Endothelial cell of umbilical vein (primary cell): ENCODE data around the gene BAG2. TPM values are rescaled to one million over a fixed set of nuclear protein-coding genes. Genes with fewer than 3 reads are reported as not detected.
A peak's percentile ranks its signal among the peaks of the same experiment; 100 is the strongest.

Source experiments
- BruUV-seq: library from RNA; stranded (reverse); fragments of 400-500 nt; replicated peaks from 2 replicates; lab custom pipeline; 2021; lab: Mats Ljungman, UMichigan
- CTCF ChIA-PET: fragments of 300-600, 350-600 bp; sonication (Branson Sonifier 250); formaldehyde crosslinking; loops from one replicate; lab custom pipeline; 2021; ENCODE audit warnings: antibody characterized with exemption, inconsistent platforms; lab: Charles Lee
- POLR2A ChIA-PET: fragments of 300-600, 350-600 bp; sonication (Branson Sonifier 250); formaldehyde crosslinking; loops from one replicate; lab custom pipeline; 2021; ENCODE audit warnings: antibody characterized with exemption, inconsistent platforms; lab: Charles Lee
- DNase-seq: peaks from one replicate; pipeline ENCODE4 v3.0.0-alpha.2; 2011; ENCODE audit warnings: low read depth, low spot score
- FAIRE-seq: peaks from 2 replicates; lab custom pipeline; 2011; peaks lifted over from hg19 to GRCh38; lab: Jason Lieb, UNC
- H2AFZ ChIP-seq: 2 replicates; pipeline ENCODE4 v1.6.0; 2012; ENCODE audit warnings: low read depth, low read length, control low read depth, inconsistent platforms
- H3K27ac ChIP-seq: 2 replicates; pipeline ENCODE4 v1.5.1; 2011; ENCODE audit warnings: low read depth, mild to moderate bottlenecking, control low read depth, low read length, moderate library complexity; ENCODE audit not compliant: insufficient read depth
- H3K27me3 ChIP-seq, 2 experiments: 2 replicates each; pipeline versions ENCODE4 v1.6.0 to v1.6.1; 2011; ENCODE audit warnings: low read length in 2 of 2, mixed read lengths in 1 of 2; ENCODE audit not compliant: control insufficient read depth in 2 of 2, insufficient read depth in 2 of 2
- H3K36me3 ChIP-seq, 2 experiments: 2 replicates in 1 of 2; 3 replicates in 1 of 2; pipeline ENCODE4 v1.5.1; 2011; ENCODE audit warnings: low read length in 2 of 2, mild to moderate bottlenecking in 1 of 2, moderate library complexity in 1 of 2; ENCODE audit not compliant: control insufficient read depth in 2 of 2, insufficient read depth in 2 of 2; ENCODE audit errors: extremely low read depth in 1 of 2
- H3K4me1 ChIP-seq: 3 replicates; pipeline ENCODE4 v1.5.1; 2011; ENCODE audit warnings: mild to moderate bottlenecking, low read length; ENCODE audit not compliant: control insufficient read depth, insufficient read depth; ENCODE audit errors: extremely low read depth
- H3K4me2 ChIP-seq: 2 replicates; pipeline ENCODE4 v1.6.1; 2011; ENCODE audit warnings: low read length, control low read depth, mixed read lengths; ENCODE audit not compliant: insufficient read depth
- H3K4me3 ChIP-seq, 3 experiments: fragments of 200-600 bp in 1 of 3; sonication (generic), shearing (Covaris generic) in 1 of 3; replicated peaks in 1 of 3; 2 replicates each; pipeline ENCODE4 v1.5.1; 2011 to 2016; ENCODE audit warnings: control low read depth in 3 of 3, low read length in 3 of 3, mild to moderate bottlenecking in 2 of 3, inconsistent platforms in 1 of 3, low read depth in 1 of 3, moderate library complexity in 1 of 3; ENCODE audit not compliant: insufficient read depth in 1 of 3
- H3K79me2 ChIP-seq: 2 replicates; pipeline ENCODE4 v1.6.0; 2012; ENCODE audit warnings: low read length, inconsistent platforms; ENCODE audit not compliant: control insufficient read depth, insufficient read depth
- H3K9ac ChIP-seq: replicated peaks from 2 replicates; pipeline ENCODE3; 2011; ENCODE audit warnings: low read length, control low read depth; ENCODE audit not compliant: insufficient read depth; ENCODE audit errors: extremely low read depth
- H3K9me1 ChIP-seq: replicated peaks from 3 replicates; pipeline ENCODE4 v1.6.0; 2011; ENCODE audit warnings: mild to moderate bottlenecking, low read length; ENCODE audit not compliant: control insufficient read depth, insufficient read depth; ENCODE audit errors: extremely low read depth
- H3K9me3 ChIP-seq: replicated peaks from 2 replicates; pipeline ENCODE4 v1.5.1; 2012; ENCODE audit warnings: low read length, inconsistent platforms; ENCODE audit not compliant: control insufficient read depth, insufficient read depth
- H4K20me1 ChIP-seq: replicated peaks from 2 replicates; pipeline ENCODE3; 2011; ENCODE audit warnings: mild to moderate bottlenecking, low read length; ENCODE audit not compliant: control insufficient read depth, insufficient read depth; ENCODE audit errors: extremely low read depth
- JUN ChIP-seq: IDR thresholded peaks from 2 replicates; pipeline ENCODE4 v1.6.1; 2011; ENCODE audit warnings: borderline replicate concordance, low read depth; ENCODE audit not compliant: insufficient read length, insufficient read depth
- MYC ChIP-seq: IDR thresholded peaks from one replicate; pipeline ENCODE4 v1.6.1; 2011; ENCODE audit warnings: mild to moderate bottlenecking, low read depth, low read length
- POLR2A ChIP-seq: IDR thresholded peaks from 2 replicates; pipeline ENCODE4 v1.6.1; 2012; ENCODE audit warnings: low read depth, mild to moderate bottlenecking, control low read depth, low read length
- dilution Hi-C: fragments of 300-500 bp; cut with MboI; formaldehyde crosslinking; loops from one replicate; pipeline ENCODE4 v1.15.0; 2019; ENCODE audit warnings: low sequenced_read_pairs; ENCODE audit not compliant: extremely low pct_ligation_motif_present
- intact Hi-C: fragments of 100-400 bp; cut with micrococcal nuclease; formaldehyde crosslinking; loops from one replicate; pipeline ENCODE4 v1.10.0; 2022
- polyA plus RNA-seq, 4 experiments: library from polyadenylated mRNA; depleted of rRNA in 3 of 4; stranded (reverse) in 3 of 4; unstranded in 1 of 4; fragments of >200 nt; gene quantifications; 2 replicates each; pipeline versions ENCODE4 v1.2.1 to v1.2.3, GENCODE V29; 2011 to 2012; ENCODE audit warnings: missing spikeins in 1 of 4
- total RNA-seq: library from RNA; stranded (reverse); gene quantifications from 2 replicates; pipeline ENCODE4 v1.2.3, GENCODE V29; 2021
- TF ChIP-seq, protein P1 (sequence below): IDR thresholded peaks from 2 replicates; pipeline ENCODE4 v1.6.1; 2011; ENCODE audit not compliant: insufficient read depth, insufficient read length
- TF ChIP-seq, protein P2 (sequence below), 2 donors: IDR thresholded peaks; 1 replicate in 1 of 2; 2 replicates in 1 of 2; pipeline ENCODE4 v1.5.1; 2011; ENCODE audit warnings: low read length in 2 of 2, mild to moderate bottlenecking in 2 of 2, moderate library complexity in 2 of 2, control low read depth in 1 of 2, inconsistent platforms in 1 of 2, low read depth in 1 of 2; ENCODE audit not compliant: insufficient read depth in 1 of 2; ENCODE audit errors: extremely low read depth in 1 of 2

The BAG2 gene
- total and polyA plus RNA-seq, 2 donors (not counting 3 experiments of a cell fraction or from before 2014, with no cell fraction given), result 1.1 to 3.9 TPM

DNA sequence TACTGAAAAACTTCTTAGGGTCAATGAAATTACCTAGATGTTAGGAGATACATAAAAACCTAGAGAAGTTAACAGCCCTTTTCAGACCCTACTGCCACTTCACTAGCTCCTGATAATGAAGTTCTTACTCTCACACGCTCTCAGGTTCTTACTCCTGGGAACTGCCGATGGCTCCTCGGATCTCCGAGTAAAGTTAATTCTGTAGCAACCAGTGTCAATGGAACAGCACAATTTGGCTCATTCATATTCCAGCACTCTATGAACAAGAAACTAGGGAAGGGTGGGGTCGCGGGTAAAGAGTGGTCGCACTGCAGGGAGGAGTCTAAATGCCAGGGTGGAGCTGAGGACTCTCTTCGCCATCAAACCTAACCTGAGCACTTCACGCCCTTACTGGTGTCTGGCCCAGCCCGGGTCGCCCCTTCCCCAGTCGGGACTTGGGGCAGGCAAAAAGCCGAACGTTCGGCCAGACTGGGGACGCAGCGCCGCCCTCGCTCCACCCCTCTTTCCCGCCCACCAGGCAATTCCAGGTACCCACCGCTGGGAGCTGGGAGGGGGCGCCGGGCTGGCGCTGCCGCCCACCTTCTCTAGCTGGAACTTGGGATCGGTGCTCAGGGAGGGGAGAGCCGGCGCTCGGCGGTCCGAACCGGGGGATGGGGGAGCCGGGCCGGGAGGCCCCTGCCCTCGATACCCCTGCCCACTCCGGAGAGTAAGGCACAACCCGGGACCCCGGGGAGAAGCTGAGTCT is 49.2 kb downstream of the BAG2 start:
- peaks cover 11% of the 10 kb centered on the region for H3K4me1 ChIP-seq
- no peaks in the 10 kb centered on the region for H3K9me3 ChIP-seq
- H3K4me2 ChIP-seq, result peak overlapping the region; percentile 94
- intact Hi-C loops (loop anchor here (1.0 kb wide), 2 partner anchors 49 to 175 kb away; partner anchors contain the start of genes BAG2 and KIAA1586), dilution Hi-C loops (no loop called here)
- peak overlapping the region; percentile 74 for H3K9ac ChIP-seq
- peak overlapping the region; percentile 90 for H2AFZ ChIP-seq
- peak overlapping the region; percentile 33 for H3K27ac ChIP-seq
- DNase-seq (peak; percentile 76), FAIRE-seq (peak; percentile 70)
- ChIA-PET CTCF (interaction anchor here (0.8 to 3.3 kb wide), 18 partner anchors 9 to 319 kb away, joined by 3 to 16 read pairs (median 4); partner anchors contain the start of genes BAG2 and PRIM2), POLR2A (no interaction called here)
- H3K79me2 ChIP-seq, result peaks cover 29% of the 10 kb centered on the region
- no peaks in the 10 kb centered on the region for H3K9me1 ChIP-seq
- H3K4me3 ChIP-seq, result peak overlapping the region; percentile 75 to 96 (median 90)
- TF ChIP-seq MYC (no peak), JUN (no peak), POLR2A (no peak)
- TF ChIP-seq, protein P1, sequence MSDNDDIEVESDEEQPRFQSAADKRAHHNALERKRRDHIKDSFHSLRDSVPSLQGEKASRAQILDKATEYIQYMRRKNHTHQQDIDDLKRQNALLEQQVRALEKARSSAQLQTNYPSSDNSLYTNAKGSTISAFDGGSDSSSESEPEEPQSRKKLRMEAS, result no peak
- TF ChIP-seq, protein P2, sequence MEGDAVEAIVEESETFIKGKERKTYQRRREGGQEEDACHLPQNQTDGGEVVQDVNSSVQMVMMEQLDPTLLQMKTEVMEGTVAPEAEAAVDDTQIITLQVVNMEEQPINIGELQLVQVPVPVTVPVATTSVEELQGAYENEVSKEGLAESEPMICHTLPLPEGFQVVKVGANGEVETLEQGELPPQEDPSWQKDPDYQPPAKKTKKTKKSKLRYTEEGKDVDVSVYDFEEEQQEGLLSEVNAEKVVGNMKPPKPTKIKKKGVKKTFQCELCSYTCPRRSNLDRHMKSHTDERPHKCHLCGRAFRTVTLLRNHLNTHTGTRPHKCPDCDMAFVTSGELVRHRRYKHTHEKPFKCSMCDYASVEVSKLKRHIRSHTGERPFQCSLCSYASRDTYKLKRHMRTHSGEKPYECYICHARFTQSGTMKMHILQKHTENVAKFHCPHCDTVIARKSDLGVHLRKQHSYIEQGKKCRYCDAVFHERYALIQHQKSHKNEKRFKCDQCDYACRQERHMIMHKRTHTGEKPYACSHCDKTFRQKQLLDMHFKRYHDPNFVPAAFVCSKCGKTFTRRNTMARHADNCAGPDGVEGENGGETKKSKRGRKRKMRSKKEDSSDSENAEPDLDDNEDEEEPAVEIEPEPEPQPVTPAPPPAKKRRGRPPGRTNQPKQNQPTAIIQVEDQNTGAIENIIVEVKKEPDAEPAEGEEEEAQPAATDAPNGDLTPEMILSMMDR (IDR thresholded peaks at IDR 0.05; ENCODE audit: extremely low read depth in 1 of 2, insufficient read depth in 1 of 2, low read depth in 1 of 2, low read length in 2 of 2), result peak; percentile 4 to 47
- no peaks in the 10 kb centered on the region for H4K20me1 ChIP-seq
- no peaks in the 10 kb centered on the region for H3K27me3 ChIP-seq
- no peaks in the 10 kb centered on the region for H3K36me3 ChIP-seq
- BruUV-seq, result TSS peak; percentile 31
